Mammary epithelial cell (primary cell): Measurements from ENCODE around the gene RNF113B.

Experiments
- EZH2 ChIP-seq: IDR thresholded peaks from 2 replicates; pipeline ENCODE4 v1.6.1; 2012; ENCODE audit warnings: low read length, inconsistent platforms, borderline replicate concordance
- TF ChIP-seq, protein P1 (sequence below), 2 donors: IDR thresholded peaks in 1 of 2; conservative IDR thresholded peaks in 1 of 2; 2 replicates each; pipeline ENCODE4 v1.5.1; 2011 to 2012; ENCODE audit warnings: inconsistent platforms in 2 of 2, low read length in 2 of 2, mild to moderate bottlenecking in 2 of 2, control low read depth in 1 of 2, low read depth in 1 of 2; ENCODE audit not compliant: insufficient read depth in 1 of 2; ENCODE audit errors: extremely low read depth in 1 of 2

DNA sequence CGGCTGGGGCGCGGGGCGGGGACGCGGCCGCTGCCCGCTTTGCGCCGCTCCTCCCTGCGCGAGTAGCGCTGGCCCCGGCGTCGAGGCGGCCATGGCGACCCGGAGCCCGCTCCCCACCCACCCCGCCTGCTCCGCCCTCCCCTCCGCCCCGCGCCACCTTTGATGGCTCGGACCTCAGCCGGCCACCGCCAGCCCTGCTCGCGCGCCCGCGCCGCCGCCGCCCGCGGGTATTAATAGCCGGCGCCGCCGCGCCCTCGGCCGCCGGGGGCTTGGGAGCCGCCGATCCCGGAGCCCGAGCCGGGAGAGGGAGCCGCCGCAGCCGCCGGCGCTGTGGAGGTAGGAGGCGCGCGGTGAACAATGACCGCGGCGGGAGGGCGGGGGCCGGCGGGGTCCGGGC is 33.9 kb downstream of the RNF113B start:
- TF ChIP-seq, protein P1, sequence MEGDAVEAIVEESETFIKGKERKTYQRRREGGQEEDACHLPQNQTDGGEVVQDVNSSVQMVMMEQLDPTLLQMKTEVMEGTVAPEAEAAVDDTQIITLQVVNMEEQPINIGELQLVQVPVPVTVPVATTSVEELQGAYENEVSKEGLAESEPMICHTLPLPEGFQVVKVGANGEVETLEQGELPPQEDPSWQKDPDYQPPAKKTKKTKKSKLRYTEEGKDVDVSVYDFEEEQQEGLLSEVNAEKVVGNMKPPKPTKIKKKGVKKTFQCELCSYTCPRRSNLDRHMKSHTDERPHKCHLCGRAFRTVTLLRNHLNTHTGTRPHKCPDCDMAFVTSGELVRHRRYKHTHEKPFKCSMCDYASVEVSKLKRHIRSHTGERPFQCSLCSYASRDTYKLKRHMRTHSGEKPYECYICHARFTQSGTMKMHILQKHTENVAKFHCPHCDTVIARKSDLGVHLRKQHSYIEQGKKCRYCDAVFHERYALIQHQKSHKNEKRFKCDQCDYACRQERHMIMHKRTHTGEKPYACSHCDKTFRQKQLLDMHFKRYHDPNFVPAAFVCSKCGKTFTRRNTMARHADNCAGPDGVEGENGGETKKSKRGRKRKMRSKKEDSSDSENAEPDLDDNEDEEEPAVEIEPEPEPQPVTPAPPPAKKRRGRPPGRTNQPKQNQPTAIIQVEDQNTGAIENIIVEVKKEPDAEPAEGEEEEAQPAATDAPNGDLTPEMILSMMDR (conservative IDR thresholded peaks at IDR 0.05 in 1 of 2, IDR thresholded peaks at IDR 0.05 in 1 of 2; ENCODE audit: extremely low read depth in 1 of 2, insufficient read depth in 1 of 2, low read depth in 1 of 2, low read length in 2 of 2): no peak
- no peak for TF ChIP-seq EZH2
